GM12874 (cell line): ENCODE results near the gene SLCO4C1.

ENCODE experiments used
- TF ChIP-seq, protein P1 (sequence below): IDR thresholded peaks from 2 replicates; pipeline ENCODE4 v1.5.1; 2011; ENCODE audit warnings: low read depth, mild to moderate bottlenecking, control low read depth, low read length, moderate library complexity; ENCODE audit not compliant: insufficient read depth

The SLCO4C1 gene

DNA sequence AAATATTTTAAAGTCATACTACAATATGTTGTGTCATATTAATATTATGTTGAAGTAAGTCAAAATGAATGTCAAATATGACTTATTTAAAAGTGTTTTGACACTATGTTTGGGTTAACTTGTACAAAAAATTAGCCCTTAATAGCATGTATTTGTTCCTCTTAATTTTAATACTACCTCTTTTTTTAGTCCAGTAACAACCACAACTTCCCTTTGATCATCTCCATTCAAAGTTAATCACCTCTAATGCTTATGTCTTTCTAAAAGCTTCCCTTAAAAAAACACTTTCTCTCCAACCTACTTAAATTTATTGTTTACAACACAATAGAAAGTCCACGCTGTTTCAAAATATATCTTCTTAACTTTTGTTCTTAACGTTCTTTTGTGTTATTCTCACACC is 9.6 kb downstream of the SLCO4C1 start:
- TF ChIP-seq, protein P1, sequence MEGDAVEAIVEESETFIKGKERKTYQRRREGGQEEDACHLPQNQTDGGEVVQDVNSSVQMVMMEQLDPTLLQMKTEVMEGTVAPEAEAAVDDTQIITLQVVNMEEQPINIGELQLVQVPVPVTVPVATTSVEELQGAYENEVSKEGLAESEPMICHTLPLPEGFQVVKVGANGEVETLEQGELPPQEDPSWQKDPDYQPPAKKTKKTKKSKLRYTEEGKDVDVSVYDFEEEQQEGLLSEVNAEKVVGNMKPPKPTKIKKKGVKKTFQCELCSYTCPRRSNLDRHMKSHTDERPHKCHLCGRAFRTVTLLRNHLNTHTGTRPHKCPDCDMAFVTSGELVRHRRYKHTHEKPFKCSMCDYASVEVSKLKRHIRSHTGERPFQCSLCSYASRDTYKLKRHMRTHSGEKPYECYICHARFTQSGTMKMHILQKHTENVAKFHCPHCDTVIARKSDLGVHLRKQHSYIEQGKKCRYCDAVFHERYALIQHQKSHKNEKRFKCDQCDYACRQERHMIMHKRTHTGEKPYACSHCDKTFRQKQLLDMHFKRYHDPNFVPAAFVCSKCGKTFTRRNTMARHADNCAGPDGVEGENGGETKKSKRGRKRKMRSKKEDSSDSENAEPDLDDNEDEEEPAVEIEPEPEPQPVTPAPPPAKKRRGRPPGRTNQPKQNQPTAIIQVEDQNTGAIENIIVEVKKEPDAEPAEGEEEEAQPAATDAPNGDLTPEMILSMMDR, result no peak

DNA sequence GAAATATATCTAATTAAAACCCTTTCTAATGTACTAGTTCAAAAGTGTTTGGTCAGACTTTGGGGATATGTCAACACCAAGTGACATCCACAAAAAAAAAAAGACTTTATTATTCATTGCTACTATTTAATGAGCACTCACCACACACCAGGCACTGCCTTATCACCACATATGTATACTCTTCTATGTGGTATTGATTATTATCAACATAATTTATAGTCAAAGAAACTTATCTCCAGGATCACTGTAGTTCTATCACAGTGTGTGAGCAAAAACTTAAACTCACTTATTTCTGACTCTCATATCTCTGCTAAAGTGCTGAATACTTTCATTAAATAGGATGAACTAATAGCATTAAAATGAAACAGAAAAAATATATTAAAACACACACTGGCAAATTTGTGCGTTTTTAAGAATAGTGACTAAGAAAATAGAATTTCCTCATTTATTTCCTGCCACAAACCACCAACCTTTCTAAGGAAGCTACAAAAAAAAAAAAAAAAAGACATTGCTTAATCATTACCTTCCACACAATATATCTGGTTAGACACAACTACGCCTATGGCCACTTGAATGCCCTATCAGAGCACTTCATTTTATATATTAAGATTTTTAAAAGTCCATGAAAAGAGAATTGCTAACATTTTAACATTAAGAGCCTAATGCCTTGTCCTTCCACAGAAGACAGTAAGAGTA is 12.8 kb downstream of the SLCO4C1 start:
- TF ChIP-seq, protein P1, result no peak

DNA sequence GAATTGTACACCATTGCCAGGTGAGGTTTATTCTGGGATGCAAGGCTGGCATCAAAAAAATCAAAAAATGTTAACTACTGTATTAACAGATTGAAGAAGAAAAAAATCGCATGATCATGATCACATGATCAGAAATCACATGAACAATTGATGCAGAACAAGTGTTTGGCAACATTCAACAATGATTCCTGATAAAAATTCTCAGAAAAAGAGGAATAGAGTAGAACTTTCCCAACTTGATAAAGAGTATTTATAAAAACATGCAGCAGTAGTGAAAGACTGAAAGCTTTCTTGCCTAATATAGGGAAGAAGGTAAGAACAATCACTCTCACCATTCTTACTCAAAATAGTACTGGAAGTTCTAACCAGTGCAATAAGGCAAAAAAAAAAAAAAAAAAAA is 16.4 kb downstream of the SLCO4C1 start:
- TF ChIP-seq, protein P1, result no peak

DNA sequence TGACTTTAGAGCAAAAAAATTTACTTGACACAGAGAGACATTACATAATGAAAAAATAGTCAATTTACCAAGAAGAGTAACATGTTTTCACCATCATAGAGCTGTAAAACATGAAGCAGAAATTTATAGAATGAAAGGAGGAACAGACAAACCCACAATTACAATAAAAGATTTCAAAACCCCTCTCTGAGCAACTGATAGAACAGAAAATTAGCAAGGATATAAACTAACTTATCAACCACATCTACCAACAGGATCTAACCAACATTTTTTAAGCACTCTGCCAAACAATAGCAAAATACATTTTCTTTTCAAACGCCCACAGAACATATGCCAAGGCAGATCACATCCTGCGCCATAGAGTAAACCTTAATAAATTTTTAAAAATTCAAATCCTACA is 17.9 kb downstream of the SLCO4C1 start:
- TF ChIP-seq, protein P1, result no peak

DNA sequence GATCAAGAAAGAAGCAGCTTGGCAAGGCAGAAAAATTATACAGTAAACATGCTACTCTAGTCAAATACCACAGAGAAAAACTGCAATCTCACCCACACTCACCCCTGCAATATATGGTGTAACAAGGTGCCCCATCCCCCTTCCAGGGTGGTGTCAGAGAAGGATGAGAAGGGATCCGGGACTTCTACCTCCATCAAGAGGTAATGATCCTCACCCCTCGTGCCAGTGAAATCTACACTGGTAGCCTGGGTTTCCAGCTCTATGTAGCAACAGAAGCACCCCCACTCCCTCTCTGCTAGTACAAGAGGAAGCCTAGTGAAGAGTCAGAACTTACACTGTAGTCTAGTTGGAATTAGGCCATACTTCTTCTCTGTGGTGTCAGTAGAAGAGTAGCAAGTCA is 18.9 kb downstream of the SLCO4C1 start:
- TF ChIP-seq, protein P1, result no peak

DNA sequence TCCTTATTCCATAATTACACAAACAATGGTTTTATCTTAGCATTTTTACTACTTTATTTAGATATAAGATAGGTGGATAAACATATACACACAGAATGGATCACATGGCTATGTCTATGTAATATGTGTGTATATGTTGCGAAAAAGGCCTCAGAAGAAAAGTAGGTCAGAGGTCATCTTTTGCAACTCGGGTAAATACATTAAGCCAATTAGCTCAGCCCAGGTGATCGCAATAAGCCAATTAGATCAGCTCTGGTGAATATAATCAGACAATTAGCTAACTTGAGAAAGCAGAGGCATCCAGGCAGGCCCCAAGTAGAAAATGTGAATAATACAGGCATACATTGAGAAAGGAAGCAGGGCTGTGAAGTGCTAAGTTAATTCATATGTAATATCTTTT is 24.3 kb downstream of the SLCO4C1 start:
- TF ChIP-seq, protein P1, result no peak

DNA sequence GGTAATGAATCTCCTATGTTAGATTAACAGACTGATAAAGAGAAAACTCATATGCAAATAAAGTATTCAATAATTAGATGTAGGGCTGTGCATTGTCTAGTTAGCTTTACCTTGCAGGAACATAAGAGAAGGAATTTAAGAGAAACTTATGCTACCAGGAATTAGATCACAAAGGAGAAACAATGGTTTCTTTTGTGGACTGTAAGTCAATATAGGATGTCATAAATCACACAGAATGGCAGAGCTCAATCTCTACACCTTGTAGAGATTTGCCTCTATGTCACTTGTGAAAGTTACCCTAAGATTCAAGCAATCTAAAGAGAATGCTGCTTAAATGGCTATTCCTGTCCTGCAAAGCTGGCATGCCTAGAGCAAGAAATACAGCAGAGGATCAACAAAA is 26.0 kb downstream of the SLCO4C1 start:
- TF ChIP-seq, protein P1, result no peak
